RWPE1 (cell line): ENCODE data around the gene HMG20B.

Source experiments
- CTCF ChIA-PET: fragments of 350-600 bp; sonication (Branson Sonifier 250); formaldehyde crosslinking; extraction: SDS; loops from one replicate; lab custom pipeline; 2021; lab: Yijun Ruan, JAX
- POLR2A ChIA-PET: fragments of 400-600 bp; formaldehyde crosslinking; extraction: SDS; loops from one replicate; lab custom pipeline; 2020; ENCODE audit warnings: antibody characterized with exemption; ENCODE audit not compliant: low non-redundant PET; lab: Yijun Ruan, JAX
- DNase-seq: peaks from one replicate; pipeline ENCODE4 v3.0.0; 2012; ENCODE audit warnings: low spot score
- H3K27ac ChIP-seq: fragments of 450-650 bp; 2 replicates; pipeline ENCODE4 v1.5.1; 2017
- TF ChIP-seq, protein P1 (sequence below): fragments of 450-650 bp; conservative IDR thresholded peaks from 2 replicates; pipeline ENCODE4 v1.5.1; 2017; ENCODE audit warnings: low read depth, mild to moderate bottlenecking

HMG20B gene

DNA sequence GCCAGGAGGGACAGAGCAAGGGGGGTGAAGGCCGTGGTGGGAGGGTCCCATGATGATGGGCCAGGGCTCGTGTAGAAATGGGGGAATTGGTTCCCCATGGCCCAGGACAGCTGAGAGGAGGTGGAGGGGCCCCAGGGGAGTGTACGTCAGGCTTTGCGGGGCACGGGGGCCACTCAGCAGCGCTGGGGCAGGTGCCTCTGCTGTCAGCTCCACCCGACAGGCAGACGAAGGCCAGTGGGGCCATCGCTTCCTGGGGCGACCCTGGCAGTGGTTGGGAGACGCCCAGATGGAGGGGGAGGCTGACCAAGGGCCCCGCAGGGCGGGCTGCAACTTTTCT lies 35.7 kb upstream of the HMG20B start:
- ChIA-PET POLR2A (no interaction called here), CTCF (interaction anchor here (0.6 kb wide), 1 partner anchor 117 kb away, joined by 3 read pairs; no protein-coding TSS in a partner anchor)
- no peak for DNase-seq
- peak overlapping the region; percentile 45 for H3K27ac ChIP-seq
- TF ChIP-seq, protein P1, sequence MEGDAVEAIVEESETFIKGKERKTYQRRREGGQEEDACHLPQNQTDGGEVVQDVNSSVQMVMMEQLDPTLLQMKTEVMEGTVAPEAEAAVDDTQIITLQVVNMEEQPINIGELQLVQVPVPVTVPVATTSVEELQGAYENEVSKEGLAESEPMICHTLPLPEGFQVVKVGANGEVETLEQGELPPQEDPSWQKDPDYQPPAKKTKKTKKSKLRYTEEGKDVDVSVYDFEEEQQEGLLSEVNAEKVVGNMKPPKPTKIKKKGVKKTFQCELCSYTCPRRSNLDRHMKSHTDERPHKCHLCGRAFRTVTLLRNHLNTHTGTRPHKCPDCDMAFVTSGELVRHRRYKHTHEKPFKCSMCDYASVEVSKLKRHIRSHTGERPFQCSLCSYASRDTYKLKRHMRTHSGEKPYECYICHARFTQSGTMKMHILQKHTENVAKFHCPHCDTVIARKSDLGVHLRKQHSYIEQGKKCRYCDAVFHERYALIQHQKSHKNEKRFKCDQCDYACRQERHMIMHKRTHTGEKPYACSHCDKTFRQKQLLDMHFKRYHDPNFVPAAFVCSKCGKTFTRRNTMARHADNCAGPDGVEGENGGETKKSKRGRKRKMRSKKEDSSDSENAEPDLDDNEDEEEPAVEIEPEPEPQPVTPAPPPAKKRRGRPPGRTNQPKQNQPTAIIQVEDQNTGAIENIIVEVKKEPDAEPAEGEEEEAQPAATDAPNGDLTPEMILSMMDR, result no peak

DNA sequence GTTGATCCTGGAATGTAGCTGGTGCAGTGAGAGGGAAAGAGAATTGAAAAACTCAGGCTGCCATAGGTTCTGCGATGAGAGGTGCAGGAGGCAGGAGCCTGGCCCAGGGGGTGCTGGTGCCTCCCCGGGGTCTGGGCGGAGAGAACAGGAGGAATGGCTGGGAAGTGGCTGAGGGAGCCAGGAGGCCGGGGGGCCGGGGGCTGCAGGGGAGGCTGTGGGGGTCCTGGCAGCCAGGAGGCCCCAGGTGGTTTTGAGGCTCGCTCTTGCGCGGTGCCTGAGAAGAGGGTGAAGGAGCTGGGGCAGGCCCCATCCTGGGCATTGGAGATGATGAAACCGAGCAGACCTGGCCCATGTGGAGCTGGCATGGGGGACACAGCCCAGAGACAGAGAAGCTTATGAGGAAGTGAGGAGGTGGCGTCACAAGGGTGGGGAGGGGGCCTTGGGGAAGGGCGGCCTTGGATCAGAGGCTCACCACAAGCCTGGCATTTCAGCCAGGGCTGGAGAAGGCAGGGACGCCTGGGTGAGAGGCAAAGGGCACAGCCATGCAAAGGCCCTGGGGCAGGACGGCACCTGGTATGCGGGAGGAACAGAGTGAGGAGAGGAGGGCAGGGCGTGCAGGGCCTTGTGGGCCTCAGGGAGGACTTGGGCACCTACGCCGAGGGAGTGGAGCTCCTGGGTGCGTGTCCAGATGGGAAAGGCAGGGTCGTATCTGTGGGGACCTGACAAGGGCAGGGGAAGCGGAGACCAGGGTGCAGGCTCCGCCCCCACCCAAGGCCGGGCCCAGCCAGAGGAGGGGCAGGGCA lies 35.1 kb upstream of the HMG20B start:
- TF ChIP-seq, protein P1, result no peak
- POLR2A ChIA-PET, result interaction anchor here (0.6 kb wide), 1 partner anchor 71 kb away, joined by 4 read pairs; no protein-coding TSS in a partner anchor
- CTCF ChIA-PET, result no interaction called here
- peak overlapping the region; percentile 45 for H3K27ac ChIP-seq
- no peak for DNase-seq

DNA sequence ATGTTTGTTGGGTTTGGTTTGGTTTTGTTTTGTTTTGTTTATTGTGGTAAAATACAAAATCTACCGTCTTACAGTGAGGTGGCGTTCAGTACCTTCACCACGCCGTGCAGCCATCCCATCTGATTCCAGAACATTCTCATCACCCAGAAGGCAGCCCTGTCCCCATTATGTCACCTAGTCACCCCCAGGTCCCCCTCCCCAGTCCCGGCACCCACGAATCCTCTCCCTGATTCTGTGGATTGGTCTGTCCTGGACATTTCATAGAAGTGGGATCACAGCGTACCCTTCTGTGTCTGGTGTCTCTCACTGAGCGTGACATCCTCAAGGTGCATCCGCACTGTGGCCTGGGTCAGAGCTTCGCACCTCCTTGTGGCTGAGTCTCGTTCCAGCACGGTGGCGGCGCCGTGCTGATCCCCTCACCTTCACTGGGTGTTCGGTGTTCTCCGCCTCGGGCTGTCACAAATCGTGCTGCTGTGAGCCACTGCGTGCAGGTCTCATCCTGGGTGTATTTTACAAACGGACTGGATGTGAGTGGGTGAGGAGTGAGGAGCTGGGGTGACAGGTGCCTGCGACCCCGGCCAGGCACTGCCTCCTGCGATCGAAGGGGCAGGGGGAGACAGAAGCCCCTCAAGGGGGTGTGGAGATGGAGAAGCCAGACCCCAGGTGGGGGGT lies 34.4 kb upstream of the HMG20B start:
- TF ChIP-seq, protein P1, result no peak
- POLR2A ChIA-PET, result interaction anchor here (0.6 kb wide), 1 partner anchor 70 kb away, joined by 4 read pairs; no protein-coding TSS in a partner anchor
- CTCF ChIA-PET, result no interaction called here
- DNase-seq, result no peak
- H3K27ac ChIP-seq, result peak overlapping the region; percentile 45

DNA sequence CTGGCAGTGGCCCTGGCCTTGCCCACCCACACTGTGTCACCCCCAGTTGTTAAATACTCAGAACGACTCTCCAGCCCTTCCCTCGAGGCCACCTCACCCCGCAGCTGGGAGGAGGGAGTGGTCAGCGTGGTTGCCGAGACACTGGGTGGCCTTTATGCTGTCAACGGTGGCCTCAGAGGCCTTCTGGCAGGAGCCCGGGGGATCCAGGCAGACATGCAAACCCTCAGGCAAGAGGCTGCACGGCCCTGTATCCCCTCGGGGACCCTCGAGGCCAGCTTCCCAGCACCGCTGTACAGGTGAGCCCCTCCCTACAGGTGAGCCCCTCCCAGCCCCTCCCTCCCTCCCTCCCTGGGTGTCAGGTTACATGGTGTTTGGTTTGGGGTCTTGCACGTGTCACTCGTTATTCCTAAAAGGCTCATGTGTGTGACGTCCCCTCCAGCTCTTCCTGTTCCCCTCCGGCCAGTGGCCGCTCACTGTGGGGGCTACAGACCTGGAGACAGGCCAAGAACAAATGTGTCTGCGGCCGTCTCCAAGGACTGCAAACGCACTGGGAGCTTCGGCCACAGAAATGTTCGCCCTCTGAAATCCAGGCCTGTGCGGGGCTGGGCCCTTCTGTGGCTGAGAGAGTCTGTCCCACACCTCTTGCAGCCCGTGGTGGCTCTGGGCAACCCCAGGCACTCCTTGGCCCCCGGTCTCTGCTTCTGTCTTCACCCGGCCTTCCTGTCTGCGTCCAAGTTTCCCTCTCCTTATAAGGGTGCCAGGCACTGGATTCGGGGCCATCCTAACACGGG lies 33.6 kb upstream of the HMG20B start, which contains the start of gene TEKTIP1:
Gene TEKTIP1 (plus strand): TSS at position 210 of the 791 bp plus-strand sequence. CDS start 4 bp downstream, at position 214.
- ChIA-PET POLR2A (no interaction called here), CTCF (interaction anchor here (0.6 kb wide), 1 partner anchor 18 kb away, joined by 3 read pairs; no protein-coding TSS in a partner anchor)
- DNase-seq, result no peak
- TF ChIP-seq, protein P1, result no peak
- peak within 1 kb of the TSS; percentile 45 for H3K27ac ChIP-seq

DNA sequence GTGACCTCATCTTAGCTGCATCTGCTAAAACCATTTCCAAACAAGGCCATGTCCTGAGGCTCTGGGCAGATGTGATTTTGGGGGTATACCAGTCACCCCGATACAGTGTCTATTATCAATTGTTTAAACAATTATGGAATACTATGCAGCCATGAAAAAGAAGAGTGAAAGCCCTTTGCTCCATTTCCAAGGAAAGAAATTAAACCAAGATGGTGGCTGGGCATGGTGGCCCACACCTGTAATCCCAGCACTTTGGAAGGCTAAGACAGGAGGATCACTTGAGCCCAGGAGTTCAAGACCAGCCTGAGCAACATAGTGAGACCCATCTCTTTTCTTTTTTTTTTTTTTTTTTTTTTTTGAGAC lies 33.0 kb upstream of the HMG20B start:
- no peak overlapping the region for H3K27ac ChIP-seq
- ChIA-PET POLR2A (no interaction called here), CTCF (no interaction called here)
- DNase-seq, result no peak
- TF ChIP-seq, protein P1, result no peak
